ENCODE measurements around the gene USP46. TPM values are rescaled to one million over a fixed set of nuclear protein-coding genes. Genes with fewer than 3 reads are reported as not detected.

USP46 gene
- total RNA-seq, 1 experiment from 2014 or later: 15.5 TPM

- in situ Hi-C loops (cut with HindIII; ENCODE audit: low pct_unique_long_range_greater_than_20kb, low sequenced_read_pairs): no loop called here
- TF ChIP-seq POLR2AphosphoS5 (IDR thresholded peaks at IDR 0.05; ENCODE audit: low read depth, low read length): no peak
- TF ChIP-seq TCF7L2 (IDR thresholded peaks at IDR 0.05; ENCODE audit: low read depth, low read length): no peak
- TF ChIP-seq REST (IDR thresholded peaks at IDR 0.05; ENCODE audit: insufficient read depth in 1 of 2, low read depth in 2 of 2, low read length in 1 of 2): no peak
- TF ChIP-seq SIN3A (IDR thresholded peaks at IDR 0.05; ENCODE audit: borderline replicate concordance, insufficient read depth, low read depth, low read length): no peak
- TF ChIP-seq CTCF (IDR thresholded peaks at IDR 0.05): no peak
- DNase-seq (ENCODE audit: low read depth, low spot score): no peak
- Histone ChIP-seq H3K36me3 (ENCODE audit: control insufficient read depth, insufficient read depth, low read length) (no peaks in the 10 kb centered on the region), H3K9me3 (ENCODE audit: control insufficient read depth, insufficient read depth, low read depth, low read length) (no peaks in the 10 kb centered on the region), H3K27ac (ENCODE audit: low read length) (no peak overlapping the region), H3K4me1 (ENCODE audit: control insufficient read depth, insufficient read depth, low read length) (no peaks in the 10 kb centered on the region), H3K27me3 (ENCODE audit: control insufficient read depth, insufficient read depth, low read length) (no peaks in the 10 kb centered on the region), H3K4me3 (ENCODE audit: low read depth in 2 of 2, low read length in 2 of 2) (no peak overlapping the region)
- ChIA-PET POLR2A (interaction anchor here (0.6 kb wide), 1 partner anchor 9 kb away, joined by 4 read pairs; no protein-coding TSS in a partner anchor), CTCF (no interaction called here)
- ATAC-seq: no peak
- no TSS peak for BruUV-seq (replicated peaks)
- intact Hi-C loops (cut with micrococcal nuclease; ENCODE audit: unreplicated experiment): no loop called here
Measured at GRCh38 chr4:52578951-52579350, 80.2 kb downstream of the USP46 start.

GRCh38 chr4:52577624-52577962 lies 81.5 kb downstream of the USP46 start:
- TF ChIP-seq CTCF (IDR thresholded peaks at IDR 0.05): no peak
- TF ChIP-seq SIN3A (IDR thresholded peaks at IDR 0.05; ENCODE audit: borderline replicate concordance, insufficient read depth, low read depth, low read length): no peak
- TF ChIP-seq REST (IDR thresholded peaks at IDR 0.05; ENCODE audit: insufficient read depth in 1 of 2, low read depth in 2 of 2, low read length in 1 of 2): no peak
- no peak for TF ChIP-seq POLR2AphosphoS5 (IDR thresholded peaks at IDR 0.05; ENCODE audit: low read depth, low read length)
- TF ChIP-seq TCF7L2 (IDR thresholded peaks at IDR 0.05; ENCODE audit: low read depth, low read length): no peak
- H3K4me1 ChIP-seq (ENCODE audit: control insufficient read depth, insufficient read depth, low read length): no peaks in the 10 kb centered on the region
- BruUV-seq (replicated peaks): no TSS peak
- ChIA-PET CTCF (no interaction called here), POLR2A (no interaction called here)
- H3K27me3 ChIP-seq (ENCODE audit: control insufficient read depth, insufficient read depth, low read length): peaks cover 2% of the 10 kb centered on the region; the same call in 1 of the 2 replicates
- no peak for DNase-seq (ENCODE audit: low read depth, low spot score)
- intact Hi-C loops (cut with micrococcal nuclease; ENCODE audit: unreplicated experiment) (no loop called here), in situ Hi-C loops (cut with HindIII; ENCODE audit: low pct_unique_long_range_greater_than_20kb, low sequenced_read_pairs) (no loop called here)
- H3K27ac ChIP-seq (ENCODE audit: low read length): no peak overlapping the region
- ATAC-seq: no peak
- no peak overlapping the region for H3K4me3 ChIP-seq (ENCODE audit: low read depth in 2 of 2, low read length in 2 of 2)
- no peaks in the 10 kb centered on the region for H3K9me3 ChIP-seq (ENCODE audit: control insufficient read depth, insufficient read depth, low read depth, low read length)
- no peaks in the 10 kb centered on the region for H3K36me3 ChIP-seq (ENCODE audit: control insufficient read depth, insufficient read depth, low read length)
